Pancreas (tissue), 10 donors: ENCODE measurements around the gene C4BPB. TPM values are rescaled to one million over a fixed set of nuclear protein-coding genes. Genes with fewer than 3 reads are reported as not detected.
A peak's percentile ranks its signal among the peaks of the same experiment; 100 is the strongest.

ENCODE experiments used
- ATAC-seq, 4 donors: fragments of 200-7000 bp; cut with Tn5 transposase; one replicate each; pipeline versions ENCODE4 v1.8.0 to v1.9.1; 2020; ENCODE audit warnings: mild to moderate bottlenecking in 4 of 4, moderate library complexity in 4 of 4
- DNase-seq, 6 donors: peaks; one replicate each; pipeline ENCODE4 v3.0.0-alpha.2; 2020
- FAIRE-seq: peaks from 2 replicates; lab custom pipeline; 2012; peaks lifted over from hg19 to GRCh38; lab: Jason Lieb, UNC
- H3K27ac ChIP-seq, 4 donors: fragments of 200-600 bp; sonication (generic); 1 replicate in 3 of 4; 2 replicates in 1 of 4; pipeline versions ENCODE4 v1.5.0 to v1.8.0; 2020
- H3K27me3 ChIP-seq, 4 donors: fragments of 200-600 bp; one replicate each; pipeline ENCODE4 v1.8.0; 2021
- H3K36me3 ChIP-seq, 3 donors: fragments of 200-600 bp; sonication (generic) in 1 of 3; one replicate each; pipeline versions ENCODE4 v1.5.0 to v1.8.0; 2020 to 2021
- H3K4me1 ChIP-seq, 3 donors: fragments of 200-600 bp; one replicate each; pipeline ENCODE4 v1.8.0; 2021
- H3K4me3 ChIP-seq, 4 donors: fragments of 200-600 bp; sonication (generic) in 2 of 4; one replicate each; pipeline versions ENCODE4 v1.5.0 to v1.8.0; 2020 to 2021
- H3K9me3 ChIP-seq, 4 donors: fragments of 200-600 bp; one replicate each; pipeline ENCODE4 v1.8.0; 2021
- WGBS, 2 donors: extraction: QIAGEN DNeasy Blood & Tissue Kit; methylation state at CpG; one replicate each; pipeline ENCODE4 v1.1.7; 2013; 5-methylcytosine and 5-hydroxymethylcytosine counted together
- intact Hi-C, 3 donors: fragments of 100-400 bp; cut with DNase I; formaldehyde crosslinking; loops; one replicate each; pipeline versions ENCODE4 v1.11.1 to v1.14.2; 2022
- polyA plus RNA-seq, 2 donors: library from polyadenylated mRNA; stranded (reverse); fragments of 200-250 nt; gene quantifications; one replicate each; pipeline ENCODE4 v1.2.3, GENCODE V29; 2013
- total RNA-seq, 6 donors: library from RNA; stranded (reverse); fragmentation: NEBNext Ultra II Directional in 4 of 6; extraction: Animal tissue kit (Norgen Biotek cat#: 25700) in 4 of 6; gene quantifications; one replicate each; pipeline versions ENCODE4 v1.2.1 to v1.2.4, GENCODE V29; 2021 to 2023
- TF ChIP-seq, protein P1 (sequence below), 4 donors: fragments of 200-600 bp; sonication (generic) in 3 of 4; IDR thresholded peaks; one replicate each; pipeline versions ENCODE4 v1.5.0 to v1.8.0; 2021; ENCODE audit warnings: antibody characterized with exemption in 4 of 4
- donor health status: healthy with polysubstance abuse.
- donor health status: DM: no; HTN: no; CAD: no; lungs with moderate emphysema.
- donor health status: DM: no; HTN: no; CAD: no.
- donor health status: control.
- donor health status: control.
- donor health status: Bipolar disorder and iron deficiency.
- donor health status: DM: yes; HTN: yes; CAD: no.
- donor health status: DM: no; HTN: no; CAD: no.
- donor health status: DM: no; HTN: no; CAD: no.
- donor health status: DM: yes; HTN: yes; CAD: no.

The C4BPB gene
- total and polyA plus RNA-seq, 8 donors, result 1.6 to 34.1 (median 4.2) TPM

DNA sequence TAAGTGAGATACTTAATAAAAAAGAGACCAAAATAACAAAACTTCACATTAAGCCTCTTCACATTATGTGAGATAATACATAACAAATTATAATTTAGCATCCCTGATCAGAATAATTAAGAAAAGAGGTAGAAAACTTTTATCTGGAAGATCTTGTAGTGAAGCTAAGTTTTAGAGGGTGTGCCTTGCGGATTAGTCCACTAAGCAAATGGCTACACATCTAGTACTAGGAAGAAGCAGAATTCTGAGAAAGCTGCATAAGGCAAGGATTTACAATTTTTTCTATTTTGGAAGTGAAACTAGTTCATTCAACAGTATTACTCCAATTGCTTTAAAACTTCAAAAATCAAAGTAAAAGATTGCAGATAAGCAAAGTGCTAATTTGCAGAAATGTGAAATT is 41.2 kb upstream of the C4BPB start:
- TF ChIP-seq, protein P1, sequence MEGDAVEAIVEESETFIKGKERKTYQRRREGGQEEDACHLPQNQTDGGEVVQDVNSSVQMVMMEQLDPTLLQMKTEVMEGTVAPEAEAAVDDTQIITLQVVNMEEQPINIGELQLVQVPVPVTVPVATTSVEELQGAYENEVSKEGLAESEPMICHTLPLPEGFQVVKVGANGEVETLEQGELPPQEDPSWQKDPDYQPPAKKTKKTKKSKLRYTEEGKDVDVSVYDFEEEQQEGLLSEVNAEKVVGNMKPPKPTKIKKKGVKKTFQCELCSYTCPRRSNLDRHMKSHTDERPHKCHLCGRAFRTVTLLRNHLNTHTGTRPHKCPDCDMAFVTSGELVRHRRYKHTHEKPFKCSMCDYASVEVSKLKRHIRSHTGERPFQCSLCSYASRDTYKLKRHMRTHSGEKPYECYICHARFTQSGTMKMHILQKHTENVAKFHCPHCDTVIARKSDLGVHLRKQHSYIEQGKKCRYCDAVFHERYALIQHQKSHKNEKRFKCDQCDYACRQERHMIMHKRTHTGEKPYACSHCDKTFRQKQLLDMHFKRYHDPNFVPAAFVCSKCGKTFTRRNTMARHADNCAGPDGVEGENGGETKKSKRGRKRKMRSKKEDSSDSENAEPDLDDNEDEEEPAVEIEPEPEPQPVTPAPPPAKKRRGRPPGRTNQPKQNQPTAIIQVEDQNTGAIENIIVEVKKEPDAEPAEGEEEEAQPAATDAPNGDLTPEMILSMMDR (IDR thresholded peaks at IDR 0.05), result no peak
- peaks cover 11 to 40% (median 38%) of the 10 kb centered on the region in 3 donors for H3K4me1 ChIP-seq
- ATAC-seq (no peak), DNase-seq (no peak), FAIRE-seq (no peak)
- WGBS, 2 donors, result 89 to 90% methylated on average over 1 of the region's 1 CpG
- H3K4me3 ChIP-seq, result no peak overlapping the region
- H3K9me3 ChIP-seq, result no peaks in the 10 kb centered on the region
- intact Hi-C loops, result no loop called here
- no peak overlapping the region for H3K27ac ChIP-seq
- peaks cover 0 to 15% (median 0%) of the 10 kb centered on the region in 3 donors for H3K36me3 ChIP-seq
- no peaks in the 10 kb centered on the region for H3K27me3 ChIP-seq

DNA sequence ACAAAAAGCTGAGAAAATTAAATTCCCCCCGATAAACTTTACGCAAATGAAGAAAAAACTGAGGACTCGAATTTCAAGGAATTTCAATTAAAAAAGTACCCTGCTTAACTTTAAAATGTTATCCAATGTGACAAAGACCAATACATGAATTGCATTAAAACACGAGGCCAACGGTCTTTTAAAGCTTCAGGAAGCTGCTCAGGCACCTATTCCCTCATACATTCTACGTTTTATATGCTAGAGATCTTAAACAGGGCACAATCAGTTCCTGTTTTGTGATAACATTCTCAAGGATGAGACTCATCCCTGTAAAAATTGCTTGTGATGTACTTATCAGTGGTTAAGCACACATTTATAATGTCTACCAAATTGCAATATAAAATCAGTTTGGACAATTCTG is 40.6 kb upstream of the C4BPB start:
- Histone ChIP-seq H3K27ac (no peak overlapping the region), H3K9me3 (no peaks in the 10 kb centered on the region), H3K4me3 (no peak overlapping the region), H3K27me3 (no peaks in the 10 kb centered on the region), H3K4me1 (peaks cover 11 to 40% (median 39%) of the 10 kb centered on the region in 3 donors), H3K36me3 (peaks cover 0 to 15% (median 0%) of the 10 kb centered on the region in 3 donors)
- 63 to 73% methylated on average over 6 of the region's 6 CpGs for WGBS, 2 donors
- FAIRE-seq (no peak), DNase-seq (no peak), ATAC-seq (no peak)
- TF ChIP-seq, protein P1 (IDR thresholded peaks at IDR 0.05), result no peak
- intact Hi-C loops, result no loop called here

GRCh38 chr1:207049054-207049453 is 39.6 kb upstream of the C4BPB start:
- WGBS, 2 donors, result 73 to 80% methylated on average over 4 of the region's 4 CpGs
- no peak for FAIRE-seq
- Histone ChIP-seq H3K36me3 (peaks cover 0 to 15% (median 0%) of the 10 kb centered on the region in 3 donors), H3K9me3 (no peaks in the 10 kb centered on the region), H3K27me3 (no peaks in the 10 kb centered on the region), H3K27ac (no peak overlapping the region), H3K4me3 (no peak overlapping the region), H3K4me1 (peaks cover 11 to 40% (median 39%) of the 10 kb centered on the region in 3 donors)
- DNase-seq, result no peak
- no peak for ATAC-seq
- intact Hi-C loops, result no loop called here
- TF ChIP-seq, protein P1 (IDR thresholded peaks at IDR 0.05), result no peak

- Histone ChIP-seq H3K4me1 (peaks cover 11 to 40% (median 39%) of the 10 kb centered on the region in 3 donors), H3K4me3 (peak overlapping the region in 3 of 4 donors; percentile 67 to 96 (median 93)), H3K27ac (peak overlapping the region in 2 of 4 donors; percentile 86 to 94), H3K27me3 (no peaks in the 10 kb centered on the region), H3K36me3 (peaks cover 0 to 15% (median 0%) of the 10 kb centered on the region in 3 donors), H3K9me3 (no peaks in the 10 kb centered on the region)
- 35 to 38% methylated on average over 8 of the region's 8 CpGs for WGBS, 2 donors
- FAIRE-seq (no peak), ATAC-seq (no peak), DNase-seq (no peak)
- TF ChIP-seq, protein P1 (IDR thresholded peaks at IDR 0.05), result no peak
- intact Hi-C loops, result no loop called here
These were observed 39.1 kb upstream of the C4BPB start for GRCh38 chr1:207049514-207049913.

GRCh38 chr1:207049974-207050391 is 38.7 kb upstream of the C4BPB start:
- intact Hi-C loops, result no loop called here
- Histone ChIP-seq H3K36me3 (peaks cover 0 to 15% (median 0%) of the 10 kb centered on the region in 3 donors), H3K4me3 (peak overlapping the region; percentile 67 to 96 (median 88)), H3K27me3 (no peaks in the 10 kb centered on the region), H3K4me1 (peaks cover 11 to 40% (median 39%) of the 10 kb centered on the region in 3 donors), H3K27ac (peak overlapping the region in 3 of 4 donors; percentile 70 to 94 (median 86)), H3K9me3 (no peaks in the 10 kb centered on the region)
- peak in 3 of 6 donors; percentile 24 to 53 (median 39) for DNase-seq
- no peak for FAIRE-seq
- ATAC-seq, result peak; percentile 30 to 57 (median 46)
- TF ChIP-seq, protein P1 (IDR thresholded peaks at IDR 0.05), result peak; percentile 59 to 68 (median 64)
- 0 to 1% methylated on average over 6 of the region's 6 CpGs for WGBS, 2 donors
